ENCODE data around the gene CHD1L. TPM values are rescaled to one million over a fixed set of nuclear protein-coding genes. Genes with fewer than 3 reads are reported as not detected.
"Not testable (repeated sequence)": the region's sequence is repeated elsewhere in the genome, so short reads cannot be mapped to it uniquely, and the experiment has no call there.

The CHD1L gene
- total RNA-seq, 1 experiment from 2014 or later, result 25.7 TPM

DNA sequence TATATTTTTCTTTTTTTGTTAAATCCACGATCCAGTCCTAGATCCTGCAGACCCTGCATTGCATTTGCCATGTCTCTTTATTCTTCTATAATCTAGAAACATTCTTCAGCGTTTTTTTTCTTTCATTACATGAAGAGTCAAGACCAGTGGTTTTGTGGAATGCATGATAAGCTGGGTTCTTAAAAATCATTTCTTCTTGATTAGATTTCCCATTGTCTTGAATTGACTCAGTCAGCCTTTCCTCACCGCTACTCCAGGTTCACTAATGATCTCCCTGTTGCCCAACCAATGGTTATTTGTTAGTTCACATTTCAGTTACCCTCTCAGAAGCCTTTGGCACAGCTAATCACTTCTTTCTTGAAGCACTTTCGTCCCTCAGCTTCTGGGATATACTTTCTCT is 25.2 kb downstream of the CHD1L start:
- DNase-seq (ENCODE audit: low read depth), result no peak

- no peak for DNase-seq (ENCODE audit: low read depth)
These were observed 28.2 kb downstream of the CHD1L start for GRCh38 chr1:147270721-147271120.

- no peak for DNase-seq (ENCODE audit: low read depth)
These were observed 29.6 kb downstream of the CHD1L start for GRCh38 chr1:147272042-147272441.

- peak; percentile 75 for DNase-seq (ENCODE audit: low read depth)
These were observed 31.2 kb downstream of the CHD1L start for GRCh38 chr1:147273409-147274336.

- DNase-seq (ENCODE audit: low read depth), result no peak
These were observed 39.5 kb downstream of the CHD1L start for GRCh38 chr1:147281950-147282349.

- DNase-seq (ENCODE audit: low read depth), result no peak
These were observed 40.5 kb downstream of the CHD1L start for GRCh38 chr1:147283011-147283410.

- no peak for DNase-seq (ENCODE audit: low read depth)
These were observed 44.8 kb downstream of the CHD1L start for GRCh38 chr1:147287133-147287865.

GRCh38 chr1:147292012-147292411 is 49.5 kb downstream of the CHD1L start:
- peak; percentile 70 for DNase-seq (ENCODE audit: low read depth)

DNA sequence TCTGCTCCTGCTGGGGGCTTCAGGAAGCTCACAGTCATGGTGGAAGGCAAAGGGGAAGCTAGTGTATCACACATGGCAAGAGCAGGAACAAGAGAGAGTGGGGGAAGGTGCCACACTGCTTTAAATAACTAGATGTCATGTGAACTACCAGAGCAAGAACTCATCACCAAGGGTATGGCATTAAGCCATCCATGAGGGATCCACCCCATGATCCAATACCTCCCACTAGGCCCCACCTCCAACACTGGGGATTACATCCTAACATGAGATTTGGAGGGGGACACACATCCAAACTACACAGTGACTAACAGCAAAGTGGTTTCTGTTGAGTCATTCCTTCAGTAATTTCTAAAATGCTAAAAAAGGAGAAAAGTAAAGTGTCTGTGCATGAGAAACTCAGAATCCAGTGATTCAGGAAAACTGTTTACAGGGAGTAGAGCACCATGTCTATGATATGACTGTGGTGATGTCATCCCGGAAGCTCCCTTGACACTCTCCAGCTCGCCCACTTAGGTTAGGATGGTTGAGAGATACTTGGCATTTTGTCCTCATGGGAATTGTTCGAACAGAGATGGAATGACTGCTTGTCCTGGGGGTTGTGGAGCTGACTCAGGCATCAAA is 50.3 kb downstream of the CHD1L start:
- DNase-seq (ENCODE audit: low read depth), result peak; percentile 92

DNA sequence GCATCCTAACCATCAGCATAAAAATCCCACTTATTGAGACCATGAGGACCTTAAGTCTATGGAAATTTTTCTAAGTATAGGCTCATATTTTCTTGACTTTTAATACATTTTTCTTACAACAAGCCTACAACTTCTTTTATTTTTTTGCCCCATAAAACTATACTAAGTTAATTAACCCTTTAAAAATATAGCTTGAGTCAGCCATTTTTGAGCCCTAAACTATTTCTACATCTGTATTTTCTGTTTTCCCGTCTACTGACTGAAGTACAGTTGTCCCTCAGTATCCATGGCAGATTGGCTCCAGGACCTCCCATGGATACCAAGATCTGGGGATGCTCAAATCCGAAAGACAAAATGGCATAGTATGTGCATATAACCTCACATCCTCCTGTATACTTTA is 55.0 kb downstream of the CHD1L start:
- no peak for DNase-seq (ENCODE audit: low read depth)

GRCh38 chr1:147305803-147306202 is 63.3 kb downstream of the CHD1L start:
- not testable (repeated sequence) for DNase-seq (ENCODE audit: low read depth)

DNA sequence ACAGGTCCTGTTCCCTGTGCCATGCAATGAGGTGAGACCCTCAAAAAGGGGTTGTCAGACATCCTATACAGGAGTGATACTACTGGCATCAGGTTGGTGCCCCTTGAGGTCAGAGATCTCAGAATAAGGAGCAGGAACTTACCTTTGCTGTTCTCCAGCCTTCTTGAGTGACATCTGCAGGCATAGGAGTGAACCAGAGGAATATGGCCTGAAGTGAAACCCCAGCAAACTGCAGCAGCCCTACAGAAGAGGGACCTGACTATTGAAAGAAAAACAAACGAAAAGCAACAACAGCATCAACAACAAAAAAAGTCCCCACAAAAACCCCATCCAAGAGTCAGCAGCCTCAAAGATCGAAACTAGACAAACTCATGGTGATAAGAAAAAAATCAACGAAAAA is 74.5 kb downstream of the CHD1L start:
- DNase-seq (ENCODE audit: low read depth), result no peak

- not testable (repeated sequence) for DNase-seq (ENCODE audit: low read depth)
These were observed 84.6 kb downstream of the CHD1L start for GRCh38 chr1:147326933-147327687.

DNA sequence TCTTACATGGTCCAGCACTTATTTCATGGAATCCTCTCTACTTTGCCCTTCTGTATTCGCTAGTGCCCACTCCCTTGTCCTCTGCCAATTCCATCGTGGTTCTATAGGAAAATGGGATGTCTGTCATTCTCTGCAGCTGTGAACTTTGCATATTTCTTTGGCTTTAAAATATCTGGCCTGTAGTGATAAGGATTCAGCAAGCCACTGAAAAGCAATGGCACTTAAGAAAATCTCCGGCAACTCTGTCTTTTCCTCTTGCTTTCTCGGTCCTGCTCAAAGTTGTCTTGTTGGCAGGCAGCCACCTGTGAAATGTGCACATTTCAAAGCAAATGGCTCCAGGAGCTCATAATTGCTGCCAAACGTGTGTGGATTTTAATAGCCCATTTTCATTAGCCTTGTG is 91.8 kb downstream of the CHD1L start:
- DNase-seq (ENCODE audit: low read depth), result no peak

- no peak for DNase-seq (ENCODE audit: low read depth)
These were observed 93.8 kb downstream of the CHD1L start for GRCh38 chr1:147336291-147336690.

- DNase-seq (ENCODE audit: low read depth), result no peak
These were observed 94.7 kb downstream of the CHD1L start for GRCh38 chr1:147337040-147337630.

- no peak for DNase-seq (ENCODE audit: low read depth)
These were observed 96.1 kb downstream of the CHD1L start for GRCh38 chr1:147338571-147338970.

DNA sequence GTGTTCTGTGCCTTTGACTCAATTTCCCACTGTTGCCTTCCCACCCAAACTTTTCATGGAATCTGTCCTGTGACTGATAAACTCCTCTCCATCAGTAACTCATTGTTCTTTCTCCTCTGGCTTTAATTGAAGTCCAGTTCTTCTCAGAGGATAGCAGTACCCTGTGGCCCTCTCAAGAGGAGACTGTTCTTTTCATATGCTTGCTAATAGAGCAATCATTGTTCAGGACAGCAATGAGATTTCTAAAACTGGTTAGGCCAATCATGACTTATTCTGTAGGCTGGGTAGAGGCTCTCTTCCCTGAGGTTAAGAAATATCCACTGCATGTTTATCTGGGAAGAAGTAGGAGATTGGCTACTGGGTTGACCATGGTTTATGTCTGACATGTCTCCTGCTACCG is 98.8 kb downstream of the CHD1L start:
- DNase-seq (ENCODE audit: low read depth), result no peak
